Tibial artery (tissue), 4 donors: ENCODE data around the gene KIF15.

ENCODE experiments used
- DNase-seq, 2 donors: peaks; one replicate each; pipeline ENCODE4 v3.0.0-alpha.2; 2019
- H3K27ac ChIP-seq, 2 donors: fragments of 200-600 bp; sonication (generic) in 1 of 2; 1 replicate in 1 of 2; 2 replicates in 1 of 2; pipeline ENCODE4 v1.5.1; 2018 to 2019; ENCODE audit warnings: mild to moderate bottlenecking in 1 of 2
- H3K27me3 ChIP-seq, 2 donors: fragments of 200-600 bp; sonication (generic) in 1 of 2; one replicate each; pipeline versions ENCODE4 v1.5.1 to v1.6.0; 2016 to 2019
- H3K36me3 ChIP-seq, 3 donors: fragments of 200-600 bp; sonication (generic) in 2 of 3; one replicate each; pipeline ENCODE4 v1.5.1; 2016 to 2019; ENCODE audit warnings: mild to moderate bottlenecking in 2 of 3
- H3K4me1 ChIP-seq, 4 donors: fragments of 200-600 bp; sonication (generic) in 2 of 4; 1 replicate in 3 of 4; 2 replicates in 1 of 4; pipeline ENCODE4 v1.5.1; 2016 to 2019
- H3K4me3 ChIP-seq, 2 donors: fragments of 200-600 bp; sonication (generic) in 1 of 2; 1 replicate in 1 of 2; 2 replicates in 1 of 2; pipeline ENCODE4 v1.5.1; 2018 to 2019; ENCODE audit warnings: mild to moderate bottlenecking in 2 of 2
- H3K9me3 ChIP-seq, 3 donors: fragments of 200-600 bp; sonication (generic) in 1 of 3; one replicate each; pipeline ENCODE4 v1.5.1; 2016 to 2019
- CTCF ChIP-seq, 2 experiments: fragments of 200-600 bp in 1 of 2; fragments of 450-650 bp in 1 of 2; IDR thresholded peaks; one replicate each; pipeline ENCODE4 v1.5.1; 2017 to 2019; ENCODE audit warnings: antibody characterized with exemption in 2 of 2, mild to moderate bottlenecking in 1 of 2, moderate library complexity in 1 of 2
- intact Hi-C: fragments of 100-400 bp; cut with DNase I; formaldehyde crosslinking; loops from one replicate; pipeline ENCODE4 v1.15.0; 2023; ENCODE audit warnings: low total_unique reads

KIF15 gene

GRCh38 chr3:44890258-44890657 lies 128.7 kb downstream of the KIF15 start:
- Histone ChIP-seq H3K4me1 (peaks cover 0 to 10% (median 4%) of the 10 kb centered on the region in 4 donors), H3K36me3 (no peaks in the 10 kb centered on the region), H3K4me3 (no peak overlapping the region), H3K27ac (no peak overlapping the region), H3K9me3 (no peaks in the 10 kb centered on the region), H3K27me3 (no peaks in the 10 kb centered on the region)
- intact Hi-C loops: no loop called here
- DNase-seq: no peak
- TF ChIP-seq CTCF (IDR thresholded peaks at IDR 0.05): no peak

- H3K4me1 ChIP-seq: peaks cover 0 to 4% (median 0%) of the 10 kb centered on the region in 4 donors
- no peak for TF ChIP-seq CTCF (IDR thresholded peaks at IDR 0.05)
- intact Hi-C loops: no loop called here
- no peak overlapping the region for H3K27ac ChIP-seq
- no peaks in the 10 kb centered on the region for H3K27me3 ChIP-seq
- no peaks in the 10 kb centered on the region for H3K36me3 ChIP-seq
- H3K4me3 ChIP-seq: no peak overlapping the region
- H3K9me3 ChIP-seq: no peaks in the 10 kb centered on the region
- DNase-seq: no peak
Observed at GRCh38 chr3:44890852-44891251, 129.3 kb downstream of the KIF15 start.

- H3K4me3 ChIP-seq: no peak overlapping the region
- no peak for DNase-seq
- no peaks in the 10 kb centered on the region for H3K4me1 ChIP-seq
- no peaks in the 10 kb centered on the region for H3K36me3 ChIP-seq
- intact Hi-C loops: no loop called here
- no peaks in the 10 kb centered on the region for H3K27me3 ChIP-seq
- H3K9me3 ChIP-seq: no peaks in the 10 kb centered on the region
- TF ChIP-seq CTCF (IDR thresholded peaks at IDR 0.05): no peak
- no peak overlapping the region for H3K27ac ChIP-seq
Observed at GRCh38 chr3:44892689-44893088, 131.1 kb downstream of the KIF15 start.

- DNase-seq: no peak
- Histone ChIP-seq H3K36me3 (no peaks in the 10 kb centered on the region), H3K4me1 (no peaks in the 10 kb centered on the region), H3K4me3 (no peak overlapping the region), H3K9me3 (no peaks in the 10 kb centered on the region), H3K27me3 (no peaks in the 10 kb centered on the region), H3K27ac (no peak overlapping the region)
- intact Hi-C loops: no loop called here
- no peak for TF ChIP-seq CTCF (IDR thresholded peaks at IDR 0.05)
Observed at GRCh38 chr3:44893097-44893496, 131.5 kb downstream of the KIF15 start.

GRCh38 chr3:44894485-44894884 lies 132.9 kb downstream of the KIF15 start:
- Histone ChIP-seq H3K27me3 (peaks cover 0 to 10% of the 10 kb centered on the region in 2 donors), H3K4me1 (no peaks in the 10 kb centered on the region), H3K27ac (no peak overlapping the region), H3K36me3 (no peaks in the 10 kb centered on the region), H3K4me3 (no peak overlapping the region), H3K9me3 (no peaks in the 10 kb centered on the region)
- intact Hi-C loops: no loop called here
- DNase-seq: no peak
- no peak for TF ChIP-seq CTCF (IDR thresholded peaks at IDR 0.05)

- H3K4me1 ChIP-seq: no peaks in the 10 kb centered on the region
- H3K4me3 ChIP-seq: no peak overlapping the region
- no peak for TF ChIP-seq CTCF (IDR thresholded peaks at IDR 0.05)
- no peaks in the 10 kb centered on the region for H3K36me3 ChIP-seq
- no peaks in the 10 kb centered on the region for H3K9me3 ChIP-seq
- DNase-seq: no peak
- H3K27me3 ChIP-seq: peaks cover 0 to 22% of the 10 kb centered on the region in 2 donors
- intact Hi-C loops: no loop called here
- no peak overlapping the region for H3K27ac ChIP-seq
Observed at GRCh38 chr3:44896440-44896839, 134.8 kb downstream of the KIF15 start.
